GM18861 (cell line): ENCODE measurements around the gene COLQ.
"Not testable (repeated sequence)": the region's sequence is repeated elsewhere in the genome, so short reads cannot be mapped to it uniquely, and the experiment has no call there.

Experiments used
- ATAC-seq: cut with Tn5 transposase; IDR thresholded peaks from one replicate; pipeline ENCODE4 v1.9.1; 2021; ENCODE audit not compliant: unreplicated experiment

Gene COLQ

GRCh38 chr3:15521573-15521965, at the start of gene COLQ:
Gene COLQ, minus strand, starts transcription at chr3:15521706. Its CDS starts 81 bp downstream, at chr3:15521625.
- no peak for ATAC-seq

GRCh38 chr3:15563190-15563589, 41.7 kb upstream of the COLQ start:
- no peak for ATAC-seq

GRCh38 chr3:15562560-15562959, 41.1 kb upstream of the COLQ start:
- ATAC-seq = no peak

DNA sequence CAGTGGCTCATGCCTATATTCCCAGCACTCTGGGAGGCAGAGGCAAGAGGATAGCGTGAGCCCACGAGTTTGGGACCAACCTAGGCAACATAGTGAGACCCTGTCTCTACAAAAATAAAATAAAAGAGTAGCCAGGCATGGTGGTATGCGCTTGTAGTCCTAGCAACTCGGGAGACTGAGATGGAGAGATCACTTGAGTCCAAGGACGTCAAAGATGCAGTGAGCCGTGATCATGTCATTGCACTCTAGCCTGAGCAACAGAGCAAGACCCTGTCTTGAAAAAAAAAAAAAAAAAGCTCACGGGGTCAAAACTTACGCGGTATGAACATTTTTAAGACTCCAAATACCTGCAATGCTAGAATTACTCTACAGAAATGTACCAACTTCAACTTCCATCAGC, 37.1 kb upstream of the COLQ start:
- no peak for ATAC-seq

GRCh38 chr3:15557511-15557946, 36.0 kb upstream of the COLQ start:
- ATAC-seq = peak; percentile 58

- peak; percentile 93 for ATAC-seq
Observed at GRCh38 chr3:15556512-15556911, 35.0 kb upstream of the COLQ start.

GRCh38 chr3:15553749-15554148, 32.2 kb upstream of the COLQ start:
- ATAC-seq = no peak

DNA sequence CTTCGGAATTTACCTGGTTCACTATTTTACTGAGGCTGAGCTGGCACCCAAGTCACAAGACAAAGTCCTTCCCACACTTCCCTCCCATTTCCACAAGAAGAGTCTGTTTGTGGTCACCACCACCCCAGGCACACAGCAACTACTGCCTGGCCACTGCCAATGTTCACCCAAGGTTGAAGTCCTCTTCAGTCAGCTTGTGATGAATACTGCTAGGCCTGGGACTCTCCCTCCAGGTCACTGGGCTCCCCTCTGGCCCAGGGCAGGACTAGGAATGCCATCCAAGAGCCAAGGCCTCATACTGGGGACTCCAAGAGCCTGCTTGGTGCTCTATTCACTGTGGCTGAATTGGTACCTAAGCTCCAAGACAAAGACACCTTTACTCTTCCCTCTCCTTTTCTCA, 30.4 kb upstream of the COLQ start:
- no peak for ATAC-seq

DNA sequence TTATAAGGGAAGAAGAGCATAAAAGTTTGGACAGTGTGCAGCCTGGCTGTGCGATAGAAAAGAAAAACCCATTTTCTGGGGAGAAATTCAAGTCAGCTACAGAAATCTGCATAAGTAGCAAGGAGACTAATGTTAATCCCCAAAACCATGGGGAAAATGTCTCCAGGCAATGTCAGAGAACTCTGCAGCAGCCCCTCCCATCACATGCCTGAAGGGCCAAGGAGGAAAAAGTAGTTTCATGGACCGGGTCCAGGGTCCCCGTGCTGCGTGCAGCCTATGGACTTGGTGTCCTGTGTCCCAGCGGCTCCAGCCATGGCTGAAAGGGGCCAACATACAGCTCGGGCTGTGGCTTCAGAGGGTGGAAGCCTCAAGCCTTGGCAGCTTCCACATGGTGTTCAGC, 28.3 kb upstream of the COLQ start:
- ATAC-seq = no peak

GRCh38 chr3:15542614-15543013, 21.1 kb upstream of the COLQ start:
- ATAC-seq = no peak

- ATAC-seq = no peak
Observed at GRCh38 chr3:15541371-15541770, 19.9 kb upstream of the COLQ start.

DNA sequence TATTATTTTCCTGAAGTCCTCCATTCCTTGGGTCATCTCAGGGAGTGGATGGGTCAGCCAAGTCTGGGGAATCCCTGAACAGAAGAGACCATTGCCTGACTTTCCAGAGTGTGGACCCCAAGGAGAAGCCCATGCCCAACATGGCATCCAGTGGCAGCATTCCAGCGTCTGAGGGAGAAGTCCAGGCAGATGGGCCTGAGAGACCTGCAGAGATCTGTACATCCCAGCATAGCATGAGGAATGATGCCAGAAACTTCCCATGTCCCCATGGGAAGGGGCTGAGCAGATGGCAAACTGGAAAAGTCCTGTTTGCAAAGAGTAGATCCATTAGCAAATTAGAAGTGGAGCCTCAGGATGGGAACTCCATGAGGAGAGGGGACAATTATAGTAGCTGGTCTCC, 17.6 kb upstream of the COLQ start:
- no peak for ATAC-seq

DNA sequence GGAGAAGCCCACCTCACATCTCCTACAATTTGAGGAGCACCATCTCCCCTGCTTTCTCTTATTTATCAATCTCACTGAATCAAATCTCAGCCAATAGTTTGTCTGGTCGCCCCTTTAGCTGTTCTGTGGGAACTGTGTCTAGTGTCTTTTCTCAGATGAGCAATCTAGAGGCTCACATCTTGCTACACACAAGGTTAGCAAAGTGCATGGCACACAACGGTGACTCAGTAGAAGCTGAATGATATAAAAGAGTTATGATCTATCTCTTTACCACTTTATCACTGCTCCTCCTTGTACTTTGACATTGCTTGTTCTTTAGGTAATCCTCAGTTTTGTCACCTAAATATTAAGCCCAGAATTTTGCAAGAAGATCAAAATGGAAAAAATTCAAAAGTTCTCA, 16.8 kb upstream of the COLQ start:
- no peak for ATAC-seq

DNA sequence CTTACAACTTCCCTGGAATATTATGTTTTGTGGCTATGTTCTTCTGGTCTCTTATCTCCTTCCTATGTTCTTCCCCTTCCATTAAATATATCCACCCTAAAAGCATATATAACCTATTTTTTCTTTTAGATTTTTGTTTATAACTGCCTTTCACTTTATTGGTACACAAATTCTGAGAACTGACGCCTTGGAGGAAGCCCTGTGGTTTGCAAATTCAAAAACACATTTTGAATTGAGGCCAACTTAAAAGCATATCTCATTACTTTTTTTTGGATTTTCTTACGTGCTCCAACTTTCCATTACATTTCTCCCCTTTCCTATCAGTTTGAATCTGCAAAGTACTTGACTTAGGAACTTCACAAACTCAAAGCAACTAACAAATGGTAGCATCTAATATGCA, 15.3 kb upstream of the COLQ start:
- no peak for ATAC-seq

DNA sequence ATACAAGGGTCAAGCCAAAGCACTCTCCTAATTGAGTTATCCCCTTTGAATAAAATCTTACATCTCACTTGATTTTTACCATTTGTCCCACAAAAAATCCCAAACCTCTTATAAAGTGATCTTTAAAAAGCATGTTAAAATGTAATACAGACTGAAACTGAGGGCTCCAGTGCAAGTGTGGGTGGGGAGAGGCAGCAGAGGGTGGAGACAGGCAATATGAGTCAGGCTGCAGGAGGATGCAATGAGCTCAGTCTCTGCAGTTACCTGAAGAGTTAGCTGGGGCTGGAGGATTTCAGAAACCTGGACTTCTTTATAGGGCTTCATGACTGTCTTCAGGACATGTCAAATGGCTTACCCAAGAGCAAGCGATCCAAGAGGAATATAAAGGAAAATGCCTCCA, 14.2 kb upstream of the COLQ start:
- ATAC-seq = no peak

GRCh38 chr3:15532614-15533013, 11.1 kb upstream of the COLQ start:
- ATAC-seq = not testable (repeated sequence)

DNA sequence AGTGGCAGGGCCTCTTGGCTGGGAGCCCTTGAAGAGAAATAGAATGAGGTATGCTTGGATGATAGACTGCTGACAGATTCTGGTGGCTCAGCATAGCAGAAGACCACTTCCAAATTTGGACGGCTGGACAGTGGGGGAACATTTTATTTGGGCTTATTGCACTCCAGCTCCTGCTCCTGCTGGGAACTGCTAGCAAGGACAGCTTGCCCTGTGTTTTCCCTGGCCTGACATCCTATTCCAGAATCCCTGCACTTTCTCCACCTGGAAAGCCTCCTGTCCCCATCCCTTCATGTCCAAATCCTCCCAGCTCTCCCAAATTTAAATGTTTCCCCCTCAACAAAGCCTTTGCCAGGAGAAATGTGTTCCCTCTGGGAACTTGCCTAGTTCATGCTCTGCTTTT, 9.8 kb upstream of the COLQ start:
- no peak for ATAC-seq

DNA sequence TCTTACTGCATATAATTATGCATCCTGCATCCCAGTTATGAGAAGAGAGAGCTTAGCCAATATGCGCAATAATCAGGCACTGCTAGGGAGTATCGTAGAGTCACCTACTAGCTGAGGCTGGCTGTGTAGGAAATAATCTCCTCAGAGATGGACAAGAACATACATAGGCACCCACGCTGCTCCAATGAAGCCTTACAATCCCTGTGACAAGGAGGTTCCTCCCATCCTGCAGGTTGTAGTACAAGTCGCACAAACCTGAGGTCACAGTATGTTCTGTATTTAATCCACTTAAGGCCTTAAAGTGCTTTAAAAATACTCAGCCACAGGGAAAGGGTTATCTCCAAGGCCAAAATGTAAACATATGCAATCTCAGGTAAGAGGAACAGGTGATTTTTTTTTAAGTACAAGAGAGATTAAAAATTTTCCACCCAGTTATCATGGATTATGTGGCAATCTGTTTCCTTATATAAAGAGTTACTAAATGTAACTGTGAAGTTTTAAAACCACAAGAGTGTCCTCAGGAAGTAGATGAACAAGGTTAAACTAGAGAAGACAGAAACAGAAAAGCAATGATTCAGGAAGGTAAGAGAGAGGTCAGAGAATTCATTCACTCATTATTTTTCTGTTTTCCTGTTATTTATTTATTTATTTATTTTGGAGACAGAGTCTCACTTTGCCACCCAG, 7.5 kb upstream of the COLQ start:
- no peak for ATAC-seq

GRCh38 chr3:15527031-15527459, 5.5 kb upstream of the COLQ start:
- ATAC-seq = peak; percentile 52

DNA sequence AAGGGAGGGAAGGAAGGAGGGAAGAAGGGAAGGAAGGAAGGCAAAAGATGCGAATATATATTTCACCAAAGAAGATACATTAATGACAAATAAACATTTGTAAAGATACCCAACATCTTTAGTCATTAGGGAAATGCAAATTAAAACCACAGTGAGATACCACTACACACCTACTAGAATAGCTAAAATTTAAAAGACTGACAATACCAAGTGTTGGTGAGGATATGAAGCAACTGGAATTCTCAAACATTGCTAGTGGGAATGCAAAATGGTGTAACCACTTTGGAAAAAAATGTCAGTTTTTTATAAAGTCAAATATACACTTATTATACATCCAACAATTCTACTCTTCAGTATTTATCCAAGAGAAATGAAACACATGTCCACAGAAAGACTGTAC, 4.3 kb upstream of the COLQ start:
- no peak for ATAC-seq

DNA sequence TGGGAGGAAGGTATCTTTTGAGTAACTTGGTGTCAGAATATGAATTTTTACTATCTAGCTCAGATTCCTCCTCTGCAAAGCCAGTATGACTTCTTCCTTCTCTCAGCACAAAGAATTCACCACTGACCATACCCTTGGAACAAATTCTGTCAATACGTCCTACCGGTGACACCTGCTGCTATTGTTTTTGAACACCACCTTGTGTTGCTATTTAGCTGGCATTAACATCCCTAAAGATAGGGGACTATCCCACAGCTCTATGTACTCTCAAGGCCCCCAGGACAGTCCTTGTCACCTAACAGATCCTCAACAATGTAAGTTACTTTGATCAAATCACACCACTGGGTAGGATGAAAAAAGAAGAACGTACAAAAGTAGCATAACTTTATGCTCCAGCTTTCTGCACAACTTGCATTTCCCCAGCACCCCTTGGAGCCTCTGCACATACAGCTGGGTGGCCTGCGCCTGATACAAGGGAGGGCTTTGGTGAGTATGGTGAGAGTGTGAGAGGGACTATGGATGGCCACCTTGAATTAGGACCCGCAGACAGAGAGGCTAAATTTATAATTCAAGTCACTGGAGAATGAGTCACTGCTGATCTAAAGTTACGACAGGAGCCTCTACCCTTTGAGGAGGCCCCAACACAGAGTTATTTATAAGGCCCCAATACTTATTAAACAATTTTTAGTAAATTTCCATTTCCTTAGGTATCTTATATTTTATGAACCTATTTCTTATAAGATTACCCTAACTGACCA, 2.3 kb upstream of the COLQ start:
- no peak for ATAC-seq

- ATAC-seq = no peak
Observed at GRCh38 chr3:15522016-15522415, 510 bp upstream of the COLQ start.
